MCF 10A (cell line): ENCODE data around the gene LCE3D. TPM values are rescaled to one million over a fixed set of nuclear protein-coding genes. Genes with fewer than 3 reads are reported as not detected.

Experiments used
- BruUV-seq: library from RNA; stranded (reverse); fragments of 400-500 nt; replicated peaks from 2 replicates; lab custom pipeline; 2021; lab: Mats Ljungman, UMichigan
- CTCF ChIA-PET: fragments of 300-600 bp; sonication (Branson Sonifier 250); formaldehyde crosslinking; extraction: SDS; loops from one replicate; lab custom pipeline; 2021; ENCODE audit warnings: antibody characterized with exemption, inconsistent platforms; lab: Yijun Ruan, JAX
- POLR2A ChIA-PET: fragments of 300-600, 350-650 bp; sonication (Branson Sonifier 250); formaldehyde crosslinking; extraction: SDS; loops from one replicate; lab custom pipeline; 2020; ENCODE audit warnings: antibody characterized with exemption, inconsistent platforms; lab: Yijun Ruan, JAX
- DNase-seq: peaks from one replicate; pipeline ENCODE4 v3.0.0-alpha.2; 2018; ENCODE audit not compliant: unreplicated experiment
- H3K27ac Mint-ChIP-seq: one replicate; pipeline ENCODE4 v1.8.0; 2022; ENCODE audit warnings: mild to moderate bottlenecking, low read depth, mixed read lengths; ENCODE audit not compliant: unreplicated experiment
- H3K27me3 Mint-ChIP-seq: one replicate; pipeline ENCODE4 v1.8.0; 2022; ENCODE audit warnings: mixed read lengths; ENCODE audit not compliant: insufficient read depth, unreplicated experiment
- H3K36me3 Mint-ChIP-seq: one replicate; pipeline ENCODE4 v1.8.0; 2022; ENCODE audit warnings: mild to moderate bottlenecking, moderate library complexity, mixed read lengths; ENCODE audit not compliant: insufficient read depth, unreplicated experiment
- H3K4me1 Mint-ChIP-seq: one replicate; pipeline ENCODE4 v1.8.0; 2022; ENCODE audit warnings: mixed read lengths; ENCODE audit not compliant: insufficient read depth, unreplicated experiment
- H3K4me3 Mint-ChIP-seq: one replicate; pipeline ENCODE4 v1.8.0; 2022; ENCODE audit warnings: mild to moderate bottlenecking, moderate library complexity, mixed read lengths; ENCODE audit not compliant: unreplicated experiment
- H3K9me3 Mint-ChIP-seq: one replicate; pipeline ENCODE4 v1.8.0; 2022; ENCODE audit warnings: mixed read lengths; ENCODE audit not compliant: unreplicated experiment
- CTCF ChIP-seq: fragments of 200-600 bp; IDR thresholded peaks from one replicate; pipeline ENCODE4 v1.8.0; 2022; ENCODE audit warnings: antibody characterized with exemption, mild to moderate bottlenecking; ENCODE audit not compliant: unreplicated experiment
- intact Hi-C: fragments of 100-400 bp; cut with micrococcal nuclease; formaldehyde crosslinking; loops from 2 replicates; pipeline ENCODE4 v1.14.1; 2022
- total RNA-seq: library from RNA; stranded (reverse); gene quantifications from 2 replicates; pipeline ENCODE4 v1.2.3, GENCODE V29; 2022

LCE3D gene
- total RNA-seq, 1 experiment from 2014 or later = 0.75 TPM

- intact Hi-C loops = no loop called here
- peaks cover 8% of the 10 kb centered on the region for H3K4me1 Mint-ChIP-seq
- H3K36me3 Mint-ChIP-seq = no peaks in the 10 kb centered on the region
- H3K27ac Mint-ChIP-seq = no peak overlapping the region
- H3K4me3 Mint-ChIP-seq = no peak overlapping the region
- H3K9me3 Mint-ChIP-seq = peaks cover 20% of the 10 kb centered on the region
- no peak for TF ChIP-seq CTCF
- no peaks in the 10 kb centered on the region for H3K27me3 Mint-ChIP-seq
- BruUV-seq = no TSS peak
- ChIA-PET CTCF (interaction anchor here (0.7 to 3.3 kb wide), 6 partner anchors 9 to 267 kb away, joined by 3 to 18 read pairs (median 5); no protein-coding TSS in a partner anchor), POLR2A (interaction anchor here (0.6 to 0.7 kb wide), 3 partner anchors 9 to 18 kb away, joined by 3 read pairs; no protein-coding TSS in a partner anchor)
- no peak for DNase-seq
Measured at GRCh38 chr1:152621993-152622392, 41.7 kb upstream of the LCE3D start.

GRCh38 chr1:152613511-152613910, 33.2 kb upstream of the LCE3D start, which contains the start of gene LCE3B:
Gene LCE3B (plus strand): TSS chr1:152613811. CDS start chr1:152613811, 0 bp downstream.
- H3K9me3 Mint-ChIP-seq = peaks cover 12% of the 10 kb centered on the region
- CTCF ChIA-PET = no interaction called here
- no TSS peak for BruUV-seq
- no peaks in the 10 kb centered on the region for H3K4me1 Mint-ChIP-seq
- intact Hi-C loops = no loop called here
- H3K27ac Mint-ChIP-seq = no peak within 1 kb of the TSS
- DNase-seq = no peak
- no peak within 1 kb of the TSS for H3K4me3 Mint-ChIP-seq
- POLR2A ChIA-PET = no interaction called here
- no peak for TF ChIP-seq CTCF
- H3K36me3 Mint-ChIP-seq = no peaks in the 10 kb centered on the region
- H3K27me3 Mint-ChIP-seq = no peaks in the 10 kb centered on the region

DNA sequence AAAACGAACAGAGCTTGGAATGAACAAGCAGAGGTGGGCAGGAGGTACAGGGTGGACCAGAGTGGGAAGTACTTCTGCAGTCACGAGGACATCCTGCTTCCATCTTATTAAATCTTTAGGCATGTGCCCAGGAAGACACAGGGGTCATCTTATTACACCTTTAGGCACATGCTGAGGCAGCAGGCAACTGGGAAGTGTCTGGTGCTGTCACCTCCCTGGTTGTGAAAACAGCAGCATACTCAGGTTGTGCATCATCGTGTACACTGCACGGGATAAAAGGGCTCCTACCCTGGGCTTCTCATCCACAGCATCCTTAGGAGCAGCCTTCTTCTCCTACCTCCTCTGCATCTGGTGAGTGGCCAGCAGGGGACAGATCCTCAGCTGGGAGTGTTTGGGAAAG, 19.6 kb upstream of the LCE3D start, which contains the start of gene LCE3C:
TSS of gene LCE3C (plus strand) at position 301 of the 400 bp plus-strand sequence. CDS start 498 bp downstream, outside the sequence.
- POLR2A ChIA-PET = no interaction called here
- DNase-seq = no peak
- Mint-ChIP-seq H3K36me3 (no peaks in the 10 kb centered on the region), H3K4me1 (no peaks in the 10 kb centered on the region), H3K27me3 (no peaks in the 10 kb centered on the region), H3K9me3 (no peaks in the 10 kb centered on the region), H3K4me3 (no peak within 1 kb of the TSS), H3K27ac (no peak within 1 kb of the TSS)
- no TSS peak for BruUV-seq
- TF ChIP-seq CTCF = no peak
- CTCF ChIA-PET = no interaction called here
- intact Hi-C loops = no loop called here

GRCh38 chr1:152596986-152597385, 16.7 kb upstream of the LCE3D start:
- Mint-ChIP-seq H3K4me3 (no peak overlapping the region), H3K4me1 (no peaks in the 10 kb centered on the region), H3K9me3 (no peaks in the 10 kb centered on the region), H3K36me3 (no peaks in the 10 kb centered on the region), H3K27me3 (no peaks in the 10 kb centered on the region), H3K27ac (no peak overlapping the region)
- ChIA-PET POLR2A (no interaction called here), CTCF (no interaction called here)
- no peak for DNase-seq
- BruUV-seq = no TSS peak
- intact Hi-C loops = no loop called here
- no peak for TF ChIP-seq CTCF
